Tibial nerve (tissue), 4 donors: ENCODE data around the gene SOCS1.

Experiments used
- EP300 ChIP-seq, 2 donors: sonication (generic); formaldehyde crosslinking; IDR thresholded peaks; one replicate each; pipeline ENCODE4 v1.6.1; 2017; ENCODE audit warnings: antibody characterized with exemption in 2 of 2, mild to moderate bottlenecking in 1 of 2
- TF ChIP-seq, protein P1 (sequence below), 5 experiments: fragments of 200-600 bp in 3 of 5; fragments of 450-650 bp in 2 of 5; sonication (generic) in 3 of 5; IDR thresholded peaks; one replicate each; pipeline ENCODE4 v1.5.1; 2016 to 2019; ENCODE audit warnings: antibody characterized with exemption in 5 of 5, mild to moderate bottlenecking in 3 of 5, moderate library complexity in 2 of 5

DNA sequence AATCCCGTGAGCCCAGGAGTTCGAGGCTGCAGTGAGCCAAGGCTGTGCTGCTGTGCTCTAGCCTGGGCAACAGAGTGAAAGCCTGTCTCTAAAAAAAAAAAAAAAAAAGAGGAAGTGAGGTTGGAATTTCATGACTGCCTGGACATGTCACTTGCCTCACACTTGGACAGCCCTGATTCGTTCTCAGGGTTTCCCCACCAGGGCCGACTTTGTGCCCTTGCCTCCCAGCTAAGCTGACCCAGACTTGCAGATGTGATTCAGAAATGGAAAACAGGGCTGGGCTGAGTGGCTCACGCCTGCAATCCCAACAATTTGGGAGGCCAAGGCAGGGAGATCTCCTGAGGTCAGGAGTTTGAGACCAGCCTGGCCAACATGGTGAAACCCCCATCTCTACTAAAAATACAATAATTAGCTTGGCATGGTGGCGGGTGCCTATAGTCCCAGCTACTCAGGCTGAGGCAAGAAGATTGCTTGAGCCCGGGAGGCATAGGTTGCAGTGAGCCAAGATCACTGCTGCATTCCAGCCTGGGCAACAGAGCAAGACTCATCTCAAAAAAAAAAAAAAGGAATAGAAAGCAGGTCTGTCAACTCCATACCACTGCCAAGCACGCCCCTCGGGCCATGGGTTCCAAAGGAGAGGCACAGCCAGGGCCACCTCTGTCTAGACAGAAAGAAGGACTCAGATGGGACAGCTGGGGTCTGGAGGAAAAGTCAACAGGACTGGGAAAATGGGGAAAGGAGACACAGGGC lies 46.9 kb downstream of the SOCS1 start:
- TF ChIP-seq, protein P1, sequence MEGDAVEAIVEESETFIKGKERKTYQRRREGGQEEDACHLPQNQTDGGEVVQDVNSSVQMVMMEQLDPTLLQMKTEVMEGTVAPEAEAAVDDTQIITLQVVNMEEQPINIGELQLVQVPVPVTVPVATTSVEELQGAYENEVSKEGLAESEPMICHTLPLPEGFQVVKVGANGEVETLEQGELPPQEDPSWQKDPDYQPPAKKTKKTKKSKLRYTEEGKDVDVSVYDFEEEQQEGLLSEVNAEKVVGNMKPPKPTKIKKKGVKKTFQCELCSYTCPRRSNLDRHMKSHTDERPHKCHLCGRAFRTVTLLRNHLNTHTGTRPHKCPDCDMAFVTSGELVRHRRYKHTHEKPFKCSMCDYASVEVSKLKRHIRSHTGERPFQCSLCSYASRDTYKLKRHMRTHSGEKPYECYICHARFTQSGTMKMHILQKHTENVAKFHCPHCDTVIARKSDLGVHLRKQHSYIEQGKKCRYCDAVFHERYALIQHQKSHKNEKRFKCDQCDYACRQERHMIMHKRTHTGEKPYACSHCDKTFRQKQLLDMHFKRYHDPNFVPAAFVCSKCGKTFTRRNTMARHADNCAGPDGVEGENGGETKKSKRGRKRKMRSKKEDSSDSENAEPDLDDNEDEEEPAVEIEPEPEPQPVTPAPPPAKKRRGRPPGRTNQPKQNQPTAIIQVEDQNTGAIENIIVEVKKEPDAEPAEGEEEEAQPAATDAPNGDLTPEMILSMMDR (IDR thresholded peaks at IDR 0.05) = no peak
- no peak for TF ChIP-seq EP300 (IDR thresholded peaks at IDR 0.05)
